Activated naive CD8-positive, alpha-beta T cell (primary cell): ENCODE measurements around the gene CRYBB3.
"Not testable (repeated sequence)": the region's sequence is repeated elsewhere in the genome, so short reads cannot be mapped to it uniquely, and the experiment has no call there.

Experiments used
- H3K27ac Mint-ChIP-seq: one replicate; pipeline ENCODE4 v1.8.0; 2021; ENCODE audit warnings: mixed read lengths
- H3K27me3 Mint-ChIP-seq: one replicate; pipeline ENCODE4 v1.8.0; 2021; ENCODE audit warnings: mixed read lengths
- H3K36me3 Mint-ChIP-seq: one replicate; pipeline ENCODE4 v1.8.0; 2021; ENCODE audit warnings: mixed read lengths
- H3K4me1 Mint-ChIP-seq: one replicate; pipeline ENCODE4 v1.8.0; 2021; ENCODE audit warnings: low read depth, mixed read lengths
- H3K4me3 Mint-ChIP-seq: one replicate; pipeline ENCODE4 v1.8.0; 2021; ENCODE audit warnings: mild to moderate bottlenecking, mixed read lengths
- H3K9me3 Mint-ChIP-seq: one replicate; pipeline ENCODE4 v1.8.0; 2021; ENCODE audit warnings: low read depth, mixed read lengths

The CRYBB3 gene

GRCh38 chr22:25237503-25237902, 37.8 kb downstream of the CRYBB3 start:
- Mint-ChIP-seq H3K4me3 (no peak overlapping the region), H3K4me1 (peaks cover 6% of the 10 kb centered on the region), H3K36me3 (no peaks in the 10 kb centered on the region), H3K27me3 (peaks cover 24% of the 10 kb centered on the region), H3K9me3 (no peaks in the 10 kb centered on the region), H3K27ac (no peak overlapping the region)

- peaks cover 23% of the 10 kb centered on the region for H3K27me3 Mint-ChIP-seq
- not testable (repeated sequence) for H3K4me1 Mint-ChIP-seq
Measured at GRCh38 chr22:25238058-25238457, 38.4 kb downstream of the CRYBB3 start.

GRCh38 chr22:25255169-25255568, 55.5 kb downstream of the CRYBB3 start:
- H3K9me3 Mint-ChIP-seq, H3K36me3 Mint-ChIP-seq, H3K4me3 Mint-ChIP-seq, H3K27ac Mint-ChIP-seq, H3K4me1 Mint-ChIP-seq, H3K27me3 Mint-ChIP-seq: not testable (repeated sequence)

More at GRCh38 chr22:25238058-25238457, 38.4 kb downstream of the CRYBB3 start:
- H3K27ac Mint-ChIP-seq, H3K36me3 Mint-ChIP-seq, H3K4me3 Mint-ChIP-seq, H3K9me3 Mint-ChIP-seq: not testable (repeated sequence)
